ENCODE results near the gene COP1.

COP1 gene

GRCh38 chr1:175981128-175981527, 226.0 kb downstream of the COP1 start:
- Mint-ChIP-seq H3K4me1 (ENCODE audit: low read depth) (no peaks in the 10 kb centered on the region), H3K36me3 (ENCODE audit: low read depth) (peaks cover 51% of the 10 kb centered on the region), H3K9me3 (peaks cover 34% of the 10 kb centered on the region), H3K4me3 (no peak overlapping the region), H3K27ac (no peak overlapping the region), H3K27me3 (ENCODE audit: low read depth) (no peaks in the 10 kb centered on the region)
- no peak for DNase-seq (ENCODE audit: low spot score)

GRCh38 chr1:175978926-175979325, 228.2 kb downstream of the COP1 start:
- no peak overlapping the region for H3K27ac Mint-ChIP-seq
- DNase-seq (ENCODE audit: low spot score): no peak
- no peaks in the 10 kb centered on the region for H3K27me3 Mint-ChIP-seq (ENCODE audit: low read depth)
- peaks cover 35% of the 10 kb centered on the region for H3K36me3 Mint-ChIP-seq (ENCODE audit: low read depth)
- no peaks in the 10 kb centered on the region for H3K4me1 Mint-ChIP-seq (ENCODE audit: low read depth)
- H3K4me3 Mint-ChIP-seq: no peak overlapping the region
- peaks cover 26% of the 10 kb centered on the region for H3K9me3 Mint-ChIP-seq

GRCh38 chr1:175978476-175978875, 228.6 kb downstream of the COP1 start:
- Mint-ChIP-seq H3K27me3 (ENCODE audit: low read depth) (no peaks in the 10 kb centered on the region), H3K4me3 (no peak overlapping the region), H3K9me3 (peaks cover 22% of the 10 kb centered on the region), H3K4me1 (ENCODE audit: low read depth) (no peaks in the 10 kb centered on the region), H3K36me3 (ENCODE audit: low read depth) (peaks cover 35% of the 10 kb centered on the region), H3K27ac (no peak overlapping the region)
- DNase-seq (ENCODE audit: low spot score): no peak

DNA sequence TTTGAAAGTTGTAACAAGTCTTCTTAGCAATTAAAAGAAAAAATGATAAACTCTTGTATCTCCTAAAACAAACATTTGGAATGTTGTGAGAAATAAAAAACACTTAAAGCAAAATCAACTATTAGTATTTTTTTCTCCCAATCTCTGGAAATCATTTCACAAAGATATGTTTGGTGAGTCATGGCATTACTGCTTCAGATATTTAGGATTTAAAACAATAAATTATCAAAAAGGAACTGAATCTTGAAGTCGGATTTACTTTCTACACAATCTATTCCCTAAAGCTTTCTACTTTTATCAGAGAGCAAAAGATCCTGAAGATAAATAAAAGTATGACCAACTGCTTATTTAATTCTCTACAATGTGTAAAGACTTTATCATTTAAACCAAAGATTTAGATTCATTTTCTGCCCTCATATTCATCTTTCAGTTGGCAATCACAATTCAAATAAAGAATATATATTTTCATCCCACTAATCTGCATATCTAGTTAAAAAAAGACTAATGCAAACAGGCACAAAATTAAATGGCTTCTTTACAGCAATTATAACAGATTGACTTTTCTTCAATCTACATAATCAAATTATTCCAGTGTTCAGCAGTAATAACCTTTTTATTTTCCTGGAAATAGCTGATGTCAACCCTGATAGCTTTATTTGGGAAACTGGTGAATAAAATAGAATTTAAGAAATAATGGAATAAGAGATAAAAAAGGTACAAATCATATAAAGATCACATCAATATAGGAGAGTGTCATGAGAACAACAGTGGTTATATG, 230.0 kb downstream of the COP1 start:
- DNase-seq (ENCODE audit: low spot score): no peak
- H3K4me3 Mint-ChIP-seq: no peak overlapping the region
- no peak overlapping the region for H3K27ac Mint-ChIP-seq
- no peaks in the 10 kb centered on the region for H3K4me1 Mint-ChIP-seq (ENCODE audit: low read depth)
- H3K27me3 Mint-ChIP-seq (ENCODE audit: low read depth): no peaks in the 10 kb centered on the region
- H3K36me3 Mint-ChIP-seq (ENCODE audit: low read depth): peaks cover 23% of the 10 kb centered on the region
- H3K9me3 Mint-ChIP-seq: peaks cover 10% of the 10 kb centered on the region

DNA sequence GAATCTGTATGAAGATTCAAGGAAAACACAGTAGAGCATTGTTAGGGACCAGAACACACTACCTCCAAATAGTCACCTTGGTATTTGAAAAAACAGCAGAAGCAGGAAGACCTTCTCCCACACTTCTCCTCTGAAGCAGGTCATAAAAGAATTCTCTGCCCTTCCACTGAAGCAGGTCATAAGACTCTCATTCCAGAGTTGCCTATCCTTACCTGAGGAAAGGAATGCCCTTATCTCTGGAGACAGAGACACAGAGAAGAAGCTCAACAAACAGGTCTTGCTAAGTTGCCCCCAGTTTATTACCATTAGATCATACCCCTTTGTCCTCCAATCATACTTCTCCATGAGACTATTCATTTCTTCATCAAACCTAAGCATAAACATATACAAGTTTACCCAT, 237.9 kb downstream of the COP1 start:
- no peak overlapping the region for H3K27ac Mint-ChIP-seq
- no peaks in the 10 kb centered on the region for H3K4me1 Mint-ChIP-seq (ENCODE audit: low read depth)
- no peak overlapping the region for H3K4me3 Mint-ChIP-seq
- no peaks in the 10 kb centered on the region for H3K27me3 Mint-ChIP-seq (ENCODE audit: low read depth)
- H3K36me3 Mint-ChIP-seq (ENCODE audit: low read depth): peaks cover 16% of the 10 kb centered on the region
- no peaks in the 10 kb centered on the region for H3K9me3 Mint-ChIP-seq
- DNase-seq (ENCODE audit: low spot score): no peak

- H3K4me1 Mint-ChIP-seq (ENCODE audit: low read depth): no peaks in the 10 kb centered on the region
- H3K9me3 Mint-ChIP-seq: no peaks in the 10 kb centered on the region
- peaks cover 12% of the 10 kb centered on the region for H3K36me3 Mint-ChIP-seq (ENCODE audit: low read depth)
- no peak overlapping the region for H3K27ac Mint-ChIP-seq
- H3K27me3 Mint-ChIP-seq (ENCODE audit: low read depth): no peaks in the 10 kb centered on the region
- no peak for DNase-seq (ENCODE audit: low spot score)
- H3K4me3 Mint-ChIP-seq: no peak overlapping the region
Measured at GRCh38 chr1:175968486-175969172, 238.5 kb downstream of the COP1 start.

- H3K36me3 Mint-ChIP-seq (ENCODE audit: low read depth): peaks cover 12% of the 10 kb centered on the region
- H3K4me3 Mint-ChIP-seq: no peak overlapping the region
- no peaks in the 10 kb centered on the region for H3K4me1 Mint-ChIP-seq (ENCODE audit: low read depth)
- H3K27ac Mint-ChIP-seq: no peak overlapping the region
- no peak for DNase-seq (ENCODE audit: low spot score)
- H3K27me3 Mint-ChIP-seq (ENCODE audit: low read depth): no peaks in the 10 kb centered on the region
- no peaks in the 10 kb centered on the region for H3K9me3 Mint-ChIP-seq
Measured at GRCh38 chr1:175963740-175964139, 243.3 kb downstream of the COP1 start.

DNA sequence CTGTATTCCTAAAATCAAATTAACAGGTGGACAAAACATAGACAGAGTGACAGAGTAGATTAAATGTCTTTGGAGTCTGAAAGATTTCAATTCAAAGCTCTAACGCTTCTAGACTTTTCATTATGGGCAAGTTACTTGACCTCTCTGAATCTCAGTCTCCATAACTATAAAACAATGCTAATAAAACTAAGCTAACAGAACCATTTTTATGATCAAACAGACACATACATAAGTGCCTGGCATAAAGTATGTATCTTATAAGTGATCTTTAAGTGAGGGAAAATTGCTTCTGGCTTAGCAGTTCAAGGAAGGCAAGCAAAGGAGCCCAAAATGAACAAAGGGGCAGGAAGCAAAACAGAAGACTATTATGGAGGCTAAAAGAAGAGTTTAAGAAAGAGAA, 246.9 kb downstream of the COP1 start:
- no peak for DNase-seq (ENCODE audit: low spot score)
- Mint-ChIP-seq H3K27ac (no peak overlapping the region), H3K9me3 (no peaks in the 10 kb centered on the region), H3K27me3 (ENCODE audit: low read depth) (no peaks in the 10 kb centered on the region), H3K4me1 (ENCODE audit: low read depth) (no peaks in the 10 kb centered on the region), H3K36me3 (ENCODE audit: low read depth) (peaks cover 12% of the 10 kb centered on the region), H3K4me3 (no peak overlapping the region)

GRCh38 chr1:175951627-175952026, 255.5 kb downstream of the COP1 start:
- Mint-ChIP-seq H3K27me3 (ENCODE audit: low read depth) (no peaks in the 10 kb centered on the region), H3K4me1 (ENCODE audit: low read depth) (no peaks in the 10 kb centered on the region), H3K27ac (no peak overlapping the region), H3K36me3 (ENCODE audit: low read depth) (peaks cover 27% of the 10 kb centered on the region), H3K4me3 (no peak overlapping the region), H3K9me3 (peaks cover 7% of the 10 kb centered on the region)
- DNase-seq (ENCODE audit: low spot score): no peak

DNA sequence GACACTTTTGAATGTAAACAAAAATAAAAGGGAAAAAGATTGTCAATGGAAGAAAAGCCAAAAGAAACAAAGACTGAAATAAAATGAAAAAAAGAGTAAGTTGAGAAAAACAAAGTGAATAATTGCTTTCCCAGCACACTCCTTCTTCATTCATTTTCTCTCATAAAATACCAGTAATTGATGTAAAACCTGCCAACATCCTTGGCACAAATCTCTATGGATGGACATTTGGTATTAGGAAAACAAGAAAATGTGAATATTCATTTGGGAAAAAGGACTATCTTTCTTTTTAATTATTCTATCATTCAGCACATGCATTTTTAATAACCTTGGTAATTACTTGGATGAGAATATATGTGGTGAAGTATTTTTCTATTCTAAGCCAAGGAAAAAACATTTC, 259.3 kb downstream of the COP1 start:
- H3K27ac Mint-ChIP-seq: no peak overlapping the region
- peaks cover 43% of the 10 kb centered on the region for H3K36me3 Mint-ChIP-seq (ENCODE audit: low read depth)
- H3K27me3 Mint-ChIP-seq (ENCODE audit: low read depth): no peaks in the 10 kb centered on the region
- DNase-seq (ENCODE audit: low spot score): no peak
- H3K9me3 Mint-ChIP-seq: peaks cover 7% of the 10 kb centered on the region
- no peaks in the 10 kb centered on the region for H3K4me1 Mint-ChIP-seq (ENCODE audit: low read depth)
- H3K4me3 Mint-ChIP-seq: no peak overlapping the region

DNA sequence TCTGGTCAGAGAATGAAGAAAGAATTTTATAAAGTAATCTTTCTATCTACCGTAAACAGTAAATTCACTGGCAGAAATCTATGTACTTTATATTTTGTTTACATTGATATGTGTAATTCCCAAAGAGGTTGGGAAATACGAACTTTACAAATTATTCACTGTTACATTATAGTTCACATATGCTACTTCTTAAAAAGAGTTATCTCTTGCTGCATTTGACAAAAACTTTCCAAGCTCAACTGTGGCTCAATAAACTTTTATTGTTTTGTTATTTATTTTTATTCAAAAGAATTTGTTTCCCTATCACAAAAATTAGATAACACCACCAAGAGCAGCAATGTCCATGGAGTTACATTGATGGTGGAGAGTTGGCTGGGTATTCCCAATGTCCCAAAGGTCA, 262.5 kb downstream of the COP1 start:
- no peaks in the 10 kb centered on the region for H3K4me1 Mint-ChIP-seq (ENCODE audit: low read depth)
- H3K4me3 Mint-ChIP-seq: no peak overlapping the region
- H3K27me3 Mint-ChIP-seq (ENCODE audit: low read depth): no peaks in the 10 kb centered on the region
- H3K9me3 Mint-ChIP-seq: no peaks in the 10 kb centered on the region
- H3K36me3 Mint-ChIP-seq (ENCODE audit: low read depth): peaks cover 44% of the 10 kb centered on the region
- no peak for DNase-seq (ENCODE audit: low spot score)
- no peak overlapping the region for H3K27ac Mint-ChIP-seq

- no peak overlapping the region for H3K4me3 Mint-ChIP-seq
- H3K36me3 Mint-ChIP-seq (ENCODE audit: low read depth): peaks cover 46% of the 10 kb centered on the region
- no peaks in the 10 kb centered on the region for H3K9me3 Mint-ChIP-seq
- no peak for DNase-seq (ENCODE audit: low spot score)
- no peak overlapping the region for H3K27ac Mint-ChIP-seq
- H3K4me1 Mint-ChIP-seq (ENCODE audit: low read depth): no peaks in the 10 kb centered on the region
- no peaks in the 10 kb centered on the region for H3K27me3 Mint-ChIP-seq (ENCODE audit: low read depth)
Measured at GRCh38 chr1:175941164-175941563, 265.9 kb downstream of the COP1 start.

- no peak for DNase-seq (ENCODE audit: low spot score)
- no peak overlapping the region for H3K4me3 Mint-ChIP-seq
- H3K27me3 Mint-ChIP-seq (ENCODE audit: low read depth): no peaks in the 10 kb centered on the region
- no peak overlapping the region for H3K27ac Mint-ChIP-seq
- H3K36me3 Mint-ChIP-seq (ENCODE audit: low read depth): peaks cover 34% of the 10 kb centered on the region
- H3K9me3 Mint-ChIP-seq: no peaks in the 10 kb centered on the region
- no peaks in the 10 kb centered on the region for H3K4me1 Mint-ChIP-seq (ENCODE audit: low read depth)
Measured at GRCh38 chr1:175936736-175937135, 270.4 kb downstream of the COP1 start.

DNA sequence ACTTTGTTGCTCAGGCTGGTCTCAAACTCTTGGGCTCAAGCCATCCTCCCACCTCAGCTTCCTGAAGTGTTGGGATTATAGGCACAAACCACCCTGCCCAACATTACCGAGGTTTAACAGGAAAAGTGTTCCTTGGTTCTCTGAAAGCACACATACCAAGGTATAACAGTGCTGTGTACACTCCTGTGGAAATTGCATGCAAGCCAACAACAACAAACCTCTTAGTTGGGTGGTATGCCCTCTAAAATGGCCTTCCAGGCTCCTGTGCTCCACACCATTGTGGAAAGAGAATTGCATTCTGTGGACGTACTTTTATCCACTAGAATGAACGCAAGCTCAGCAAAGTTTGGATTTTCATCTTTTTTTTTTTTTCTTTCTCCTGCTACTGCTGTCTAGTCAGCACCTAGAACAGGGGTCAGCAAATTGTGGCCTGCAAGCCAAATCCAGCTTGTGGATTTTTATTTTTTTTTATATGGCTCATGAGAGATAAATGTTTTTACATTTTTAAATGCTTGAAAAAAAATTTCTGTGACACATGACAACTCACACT, 271.4 kb downstream of the COP1 start:
- H3K9me3 Mint-ChIP-seq: no peaks in the 10 kb centered on the region
- DNase-seq (ENCODE audit: low spot score): no peak
- no peaks in the 10 kb centered on the region for H3K4me1 Mint-ChIP-seq (ENCODE audit: low read depth)
- H3K27ac Mint-ChIP-seq: no peak overlapping the region
- no peaks in the 10 kb centered on the region for H3K27me3 Mint-ChIP-seq (ENCODE audit: low read depth)
- H3K4me3 Mint-ChIP-seq: no peak overlapping the region
- peaks cover 32% of the 10 kb centered on the region for H3K36me3 Mint-ChIP-seq (ENCODE audit: low read depth)

Data from T-helper 2 cell treated with Interferon-gamma antibody and Interleukin-4, amounts not matched to agents 5 μg/mL and 100 μg/mL, for 36 hours (primary cell).